GM19397 (cell line): ENCODE measurements around the gene SNX21.
"Not testable (repeated sequence)": the region's sequence is repeated elsewhere in the genome, so short reads cannot be mapped to it uniquely, and the experiment has no call there.

Experiments
- ATAC-seq: cut with Tn5 transposase; IDR thresholded peaks from one replicate; pipeline ENCODE4 v1.9.1; 2021; ENCODE audit warnings: mild to moderate bottlenecking, moderate library complexity; ENCODE audit not compliant: unreplicated experiment

The SNX21 gene

GRCh38 chr20:45822857-45823256, 10.7 kb upstream of the SNX21 start:
- ATAC-seq = no peak

DNA sequence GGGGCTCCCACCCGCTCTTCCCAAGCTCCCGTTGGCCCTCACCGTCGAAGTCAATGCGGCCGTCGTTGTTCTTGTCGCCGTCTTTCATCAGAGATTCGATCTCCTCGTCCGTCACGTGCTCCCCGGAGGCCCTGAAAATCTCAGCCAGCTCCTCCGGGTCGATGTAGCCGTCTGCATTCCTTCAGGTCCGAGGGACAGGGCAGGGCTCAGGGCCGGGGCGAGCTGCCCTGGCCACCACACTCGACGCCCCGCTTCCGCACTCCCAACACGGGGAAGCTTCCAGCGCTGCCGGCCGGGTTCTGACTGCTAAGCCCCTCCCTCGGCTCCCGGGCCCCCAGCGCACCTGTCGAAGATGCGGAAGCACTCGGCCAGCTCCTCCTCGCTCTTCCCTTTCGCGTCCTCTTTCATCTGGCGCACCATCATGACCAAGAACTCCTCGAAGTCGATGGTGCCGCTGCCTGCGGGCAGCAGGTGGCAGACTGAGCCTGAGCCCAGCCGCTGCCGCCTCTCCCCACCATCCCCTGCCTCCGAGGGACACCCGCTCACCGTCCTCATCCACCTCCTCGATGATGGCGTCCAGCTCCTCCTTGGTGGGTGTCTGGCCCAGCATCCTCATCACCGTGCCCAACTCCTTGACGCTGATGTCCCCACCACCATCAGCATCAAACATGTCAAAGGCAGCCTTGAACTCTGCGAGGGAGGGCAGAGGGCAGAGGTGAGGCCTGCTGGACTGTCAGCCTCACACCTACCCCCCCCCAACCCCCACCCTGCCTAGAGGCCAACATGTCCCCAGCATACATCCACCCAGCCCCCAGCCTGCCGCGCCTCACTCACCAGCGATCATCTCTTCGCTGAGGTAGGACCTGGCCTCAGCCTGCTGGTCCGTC, 9.4 kb upstream of the SNX21 start:
- ATAC-seq = no peak

DNA sequence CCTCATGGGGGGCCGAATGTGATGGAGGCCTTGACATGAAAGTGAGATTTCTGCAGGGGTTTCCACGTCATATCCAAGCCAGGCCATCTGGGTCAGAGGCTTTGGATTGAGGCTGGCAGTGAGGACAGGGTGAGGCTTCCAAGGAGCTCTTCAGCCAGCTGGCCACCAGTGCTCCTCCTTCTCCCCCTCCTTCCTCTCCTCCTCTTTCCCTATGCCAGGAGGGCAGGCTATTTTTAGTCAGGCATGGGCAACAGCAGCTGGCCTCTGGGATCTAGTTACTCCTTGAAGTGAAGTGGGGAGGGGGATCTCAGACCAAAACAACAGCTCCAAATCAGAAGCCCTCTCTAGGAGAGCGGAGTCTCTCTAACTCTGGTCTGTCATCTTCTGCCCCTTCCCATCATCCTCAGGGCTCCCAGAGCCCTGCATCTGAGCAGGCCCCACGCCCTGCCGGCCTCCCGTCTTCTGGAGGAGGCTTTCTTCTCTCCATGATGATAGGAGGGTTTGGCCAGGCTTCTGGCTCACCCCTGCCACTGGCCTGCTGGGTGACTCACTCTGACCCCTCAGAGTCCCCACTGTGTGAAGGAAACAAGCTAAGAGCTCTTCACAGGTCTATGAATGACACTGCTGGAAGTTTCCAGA, 7.1 kb upstream of the SNX21 start:
- ATAC-seq = no peak

- ATAC-seq = no peak
These were observed 6.5 kb upstream of the SNX21 start, which contains the start of gene TNNC2 for GRCh38 chr20:45827030-45827652. Gene TNNC2 (minus strand): TSS chr20:45827312. CDS start chr20:45827248, 64 bp downstream.

- no peak for ATAC-seq
These were observed 5.9 kb upstream of the SNX21 start for GRCh38 chr20:45827712-45828111.

DNA sequence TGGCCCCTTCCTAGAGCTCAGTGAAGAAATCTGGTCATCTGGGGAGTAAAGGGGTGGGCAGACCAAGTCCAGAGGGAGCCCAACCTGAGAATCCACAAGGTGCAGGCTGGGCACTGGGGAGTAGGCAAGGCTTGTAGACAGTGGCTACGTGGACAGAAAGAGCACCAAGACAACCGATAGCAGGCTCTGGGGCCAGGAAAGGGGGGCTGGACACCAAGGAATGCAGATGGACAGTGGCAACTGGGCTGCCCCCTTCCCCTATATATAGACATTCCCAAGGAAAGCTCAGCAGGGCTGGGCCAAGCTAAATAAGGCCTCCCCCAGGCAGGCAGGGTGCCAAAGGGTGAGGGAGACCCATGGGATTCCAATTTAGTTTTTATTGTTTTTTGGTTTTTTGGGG, 5.0 kb upstream of the SNX21 start:
- no peak for ATAC-seq

DNA sequence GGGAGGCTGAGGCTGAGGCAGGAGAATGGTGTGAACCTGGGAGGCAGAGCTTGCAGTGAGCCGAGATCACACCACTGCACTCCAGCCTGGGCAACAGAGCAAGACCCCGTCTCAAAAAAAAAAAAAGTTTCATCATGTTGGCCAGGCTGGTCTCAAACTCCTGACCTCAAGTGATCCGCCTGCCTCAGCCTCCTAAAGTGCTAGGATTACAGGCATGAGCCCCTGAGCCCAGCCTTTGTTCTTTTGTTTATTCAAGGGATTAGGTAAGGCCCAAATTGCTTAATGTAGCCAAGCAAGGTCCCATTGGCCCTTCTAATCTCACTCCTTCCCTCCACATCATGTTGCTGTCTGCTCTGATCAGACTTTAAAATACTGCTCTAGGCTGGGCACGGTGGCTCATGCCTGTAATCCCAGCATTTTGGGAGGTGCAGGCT, 3.9 kb upstream of the SNX21 start:
- not testable (repeated sequence) for ATAC-seq

GRCh38 chr20:45832619-45833018, 980 bp upstream of the SNX21 start:
- ATAC-seq = no peak

GRCh38 chr20:45833883-45834796, 541 bp downstream of the SNX21 start:
- ATAC-seq = no peak

DNA sequence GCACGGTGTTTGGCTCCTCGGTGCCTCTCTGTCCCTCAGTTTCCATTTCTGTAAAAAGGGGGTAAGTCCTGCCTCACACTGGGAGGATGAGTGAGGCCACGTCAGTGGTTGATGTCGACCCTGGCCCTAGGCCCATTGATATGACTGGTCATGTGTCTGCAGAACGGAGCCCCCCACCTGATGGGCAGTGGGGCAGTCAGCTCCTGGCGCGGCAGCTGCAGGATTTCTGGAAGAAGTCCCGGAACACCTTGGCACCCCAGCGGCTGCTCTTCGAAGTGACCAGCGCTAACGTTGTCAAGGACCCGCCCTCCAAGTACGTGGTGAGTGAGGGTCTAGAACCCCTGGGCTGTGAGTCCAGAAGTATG, 1.2 kb downstream of the SNX21 start:
- ATAC-seq = no peak

DNA sequence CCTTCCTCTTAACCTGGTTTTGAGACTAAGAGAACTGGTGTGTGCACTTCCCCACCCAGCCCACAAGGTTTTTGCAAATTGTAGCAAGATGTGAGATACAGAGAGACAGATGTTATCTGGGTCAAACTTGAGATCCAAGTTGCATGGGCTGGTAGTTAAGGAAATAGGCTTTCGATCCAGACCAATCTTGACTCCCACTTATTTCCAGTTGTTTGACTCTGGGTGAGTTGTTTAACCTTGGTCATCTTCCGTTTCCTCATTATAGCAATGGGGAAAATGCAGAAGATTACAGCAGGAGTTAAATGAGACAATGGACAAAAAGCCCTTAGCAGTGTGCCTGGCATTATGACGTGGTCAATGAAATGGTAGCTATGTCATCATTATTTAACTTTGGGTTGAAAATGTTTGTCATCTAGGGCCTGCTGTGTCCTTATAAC, 1.7 kb downstream of the SNX21 start:
- ATAC-seq = no peak

- ATAC-seq = no peak
These were observed 2.2 kb downstream of the SNX21 start for GRCh38 chr20:45835825-45836224.

DNA sequence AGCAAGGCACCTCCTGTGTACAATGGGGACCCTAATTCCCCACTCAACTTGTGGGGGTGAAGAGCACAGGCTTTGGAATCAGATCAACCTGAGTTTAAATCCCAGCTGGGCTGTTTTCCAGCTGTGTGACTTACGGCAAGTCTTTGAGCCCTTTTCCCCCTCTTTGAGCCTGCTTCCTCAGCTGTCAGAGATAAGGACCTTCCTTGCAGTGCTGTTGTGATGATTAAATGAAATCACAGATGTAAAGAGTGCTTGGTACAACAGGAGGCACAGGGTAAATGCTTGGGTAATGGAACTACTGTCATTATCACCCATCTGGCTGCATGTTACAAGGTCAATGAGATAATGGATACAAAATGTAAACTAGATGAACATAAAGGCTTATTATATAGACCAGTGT, 3.2 kb downstream of the SNX21 start:
- ATAC-seq = no peak

GRCh38 chr20:45840700-45841198, 7.2 kb downstream of the SNX21 start:
- no peak for ATAC-seq

- ATAC-seq = no peak
These were observed 8.0 kb downstream of the SNX21 start for GRCh38 chr20:45841407-45842129.

- ATAC-seq = no peak
These were observed 8.7 kb downstream of the SNX21 start for GRCh38 chr20:45842169-45842812.

DNA sequence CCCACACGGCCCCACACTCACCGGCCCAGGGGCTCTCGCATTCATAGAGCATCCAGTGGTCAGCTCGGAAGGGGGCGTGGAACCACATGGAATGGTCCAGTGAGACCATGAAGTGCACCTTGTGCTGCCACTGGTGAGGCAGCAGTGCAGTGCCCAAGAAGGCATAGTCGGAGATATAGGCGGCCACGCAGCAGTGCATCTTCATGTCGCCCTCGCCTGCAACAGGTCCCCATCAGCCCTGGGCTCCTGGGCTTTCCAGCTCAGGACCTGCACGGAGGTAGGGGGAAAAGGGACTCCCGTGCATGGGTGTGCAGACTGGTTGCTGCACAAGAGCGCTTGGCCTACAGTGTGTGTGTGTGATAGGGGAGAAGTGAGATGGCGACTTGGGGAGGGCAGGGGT, 9.9 kb downstream of the SNX21 start:
- ATAC-seq = no peak

DNA sequence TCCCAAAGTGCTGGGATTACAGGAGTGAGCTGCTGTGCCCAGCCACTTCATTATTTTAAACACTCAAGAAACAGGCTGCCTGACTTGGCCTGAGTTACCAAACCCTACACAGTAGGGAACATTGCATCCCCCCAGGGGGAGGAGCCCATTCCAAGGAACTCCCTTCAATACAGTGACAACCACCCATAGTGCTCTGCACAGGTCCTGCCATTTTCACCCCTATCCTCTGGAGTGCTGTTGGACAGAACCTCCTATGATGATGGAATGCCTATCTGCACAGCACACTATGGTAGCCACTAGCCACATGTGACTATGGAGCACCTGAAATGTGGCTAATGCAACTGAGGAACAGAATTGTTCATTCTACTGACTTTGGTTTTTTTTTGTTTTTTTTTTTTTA, 11.9 kb downstream of the SNX21 start:
- no peak for ATAC-seq

DNA sequence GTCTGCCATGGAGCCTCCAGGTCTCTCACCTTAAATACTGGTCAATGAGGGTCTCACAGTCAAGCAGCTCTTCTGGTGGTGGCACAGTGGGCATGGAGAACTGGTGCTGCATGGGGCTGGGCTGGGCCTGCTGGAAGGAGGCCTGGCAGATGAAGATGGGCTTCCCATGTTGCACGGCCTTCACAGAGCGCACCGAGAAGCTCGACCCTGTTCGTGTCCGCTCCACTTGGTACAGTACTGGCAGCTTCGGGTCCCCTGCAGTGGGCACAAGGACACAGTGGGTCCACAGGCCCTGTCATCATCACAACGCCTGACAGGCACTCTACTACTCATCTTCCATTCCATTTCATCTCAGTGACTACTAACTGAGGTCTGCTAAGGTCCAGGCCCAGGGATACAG, 14.8 kb downstream of the SNX21 start:
- no peak for ATAC-seq
